ENCODE measurements around the gene CERS1. TPM values are rescaled to one million over a fixed set of nuclear protein-coding genes. Genes with fewer than 3 reads are reported as not detected.

Gene CERS1
- total and polyA plus RNA-seq, 4 donors, result 0.28 TPM; not detected in 3

DNA sequence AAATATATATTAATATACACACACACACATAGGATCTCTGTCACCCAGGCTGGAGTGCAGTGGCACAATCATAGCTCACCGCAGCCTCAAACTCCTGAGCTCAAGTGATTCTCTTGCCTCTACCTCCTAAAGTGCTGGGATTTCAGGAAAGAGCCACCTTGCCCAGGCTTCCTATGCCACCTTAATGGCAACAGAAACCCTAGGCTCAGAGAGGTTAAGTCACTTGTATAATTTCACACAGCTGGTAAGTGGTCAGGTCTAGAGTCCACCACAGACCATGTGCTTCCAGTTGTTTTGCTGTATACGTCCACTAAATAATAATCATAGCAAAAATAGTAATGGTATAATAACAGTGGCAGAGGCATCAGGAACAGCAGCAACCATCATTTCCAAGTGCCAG, 65.5 kb downstream of the CERS1 start:
- TF ChIP-seq EGR1 (IDR thresholded peaks at IDR 0.05; ENCODE audit: low read depth in 2 of 2) (no peak), JUND (IDR thresholded peaks at IDR 0.05) (no peak), GABPA (IDR thresholded peaks at IDR 0.05 in 1 of 2, conservative IDR thresholded peaks at IDR 0.05 in 1 of 2) (no peak), FOXA1 (IDR thresholded peaks at IDR 0.05) (no peak), TAF1 (conservative IDR thresholded peaks at IDR 0.05) (no peak), NR2F2 (IDR thresholded peaks at IDR 0.05) (no peak), YY1 (IDR thresholded peaks at IDR 0.05) (no peak), RXRA (IDR thresholded peaks at IDR 0.05) (no peak), MAX (IDR thresholded peaks at IDR 0.05) (no peak), HNF4G (IDR thresholded peaks at IDR 0.05) (no peak), FOXA2 (IDR thresholded peaks at IDR 0.05) (no peak), CTCF (IDR thresholded peaks at IDR 0.05; ENCODE audit: low read depth, low read length, missing input control) (no peak), REST (IDR thresholded peaks at IDR 0.05) (no peak), RAD21 (IDR thresholded peaks at IDR 0.05) (no peak), HNF4A (conservative IDR thresholded peaks at IDR 0.05) (no peak)
- TF ChIP-seq, protein P1, sequence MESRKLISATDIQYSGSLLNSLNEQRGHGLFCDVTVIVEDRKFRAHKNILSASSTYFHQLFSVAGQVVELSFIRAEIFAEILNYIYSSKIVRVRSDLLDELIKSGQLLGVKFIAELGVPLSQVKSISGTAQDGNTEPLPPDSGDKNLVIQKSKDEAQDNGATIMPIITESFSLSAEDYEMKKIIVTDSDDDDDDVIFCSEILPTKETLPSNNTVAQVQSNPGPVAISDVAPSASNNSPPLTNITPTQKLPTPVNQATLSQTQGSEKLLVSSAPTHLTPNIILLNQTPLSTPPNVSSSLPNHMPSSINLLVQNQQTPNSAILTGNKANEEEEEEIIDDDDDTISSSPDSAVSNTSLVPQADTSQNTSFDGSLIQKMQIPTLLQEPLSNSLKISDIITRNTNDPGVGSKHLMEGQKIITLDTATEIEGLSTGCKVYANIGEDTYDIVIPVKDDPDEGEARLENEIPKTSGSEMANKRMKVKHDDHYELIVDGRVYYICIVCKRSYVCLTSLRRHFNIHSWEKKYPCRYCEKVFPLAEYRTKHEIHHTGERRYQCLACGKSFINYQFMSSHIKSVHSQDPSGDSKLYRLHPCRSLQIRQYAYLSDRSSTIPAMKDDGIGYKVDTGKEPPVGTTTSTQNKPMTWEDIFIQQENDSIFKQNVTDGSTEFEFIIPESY (IDR thresholded peaks at IDR 0.05), result no peak
- TF ChIP-seq, protein P2, sequence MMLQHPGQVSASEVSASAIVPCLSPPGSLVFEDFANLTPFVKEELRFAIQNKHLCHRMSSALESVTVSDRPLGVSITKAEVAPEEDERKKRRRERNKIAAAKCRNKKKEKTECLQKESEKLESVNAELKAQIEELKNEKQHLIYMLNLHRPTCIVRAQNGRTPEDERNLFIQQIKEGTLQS (IDR thresholded peaks at IDR 0.05), result no peak
- H3K27me3 ChIP-seq (ENCODE audit: control insufficient read depth in 4 of 4, insufficient read depth in 4 of 4, low read length in 3 of 4), result no peaks in the 10 kb centered on the region
- no peaks in the 10 kb centered on the region for H3K36me3 ChIP-seq (ENCODE audit: control insufficient read depth in 4 of 4, insufficient read depth in 3 of 4, low read depth in 1 of 4, low read length in 3 of 4)
- H3K4me3 ChIP-seq (ENCODE audit: low read depth in 1 of 3, low read length in 3 of 3), result no peak overlapping the region
- no peaks in the 10 kb centered on the region for H3K9me3 ChIP-seq (ENCODE audit: control insufficient read depth in 4 of 4, low read length in 3 of 4)
- H3K27ac ChIP-seq (ENCODE audit: low read depth in 1 of 2, low read length in 2 of 2), result no peak overlapping the region
- DNase-seq (ENCODE audit: low spot score), result no peak
- peaks cover 12 to 32% (median 19%) of the 10 kb centered on the region in 4 donors for H3K4me1 ChIP-seq (ENCODE audit: control insufficient read depth in 4 of 4, insufficient read depth in 4 of 4, low read length in 3 of 4)
- H3K9ac ChIP-seq (ENCODE audit: low read depth in 1 of 2, low read length in 2 of 2), result no peak overlapping the region
- 90% methylated on average over 2 of the region's 2 CpGs for whole genome bisulfite sequencing

DNA sequence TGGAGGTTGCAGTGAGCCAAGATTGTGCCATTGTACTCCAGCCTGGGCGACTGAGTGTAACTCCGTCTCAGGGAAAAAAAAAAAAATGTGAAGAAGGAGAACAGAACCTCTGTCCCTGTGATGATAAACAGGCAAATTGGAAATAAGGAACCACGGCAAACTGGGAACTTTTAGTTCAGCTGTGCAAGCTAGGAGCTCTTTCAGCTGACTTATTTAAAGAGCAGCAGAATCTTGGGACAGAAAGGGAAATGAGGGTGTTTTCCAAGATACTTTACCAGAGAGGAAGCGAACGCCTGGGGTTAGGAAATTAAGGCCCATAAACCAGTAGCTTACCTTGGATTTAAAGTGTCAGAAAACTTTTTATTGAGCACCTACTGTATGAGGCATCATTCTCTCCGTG, 67.2 kb downstream of the CERS1 start:
- peaks cover 3 to 16% (median 7%) of the 10 kb centered on the region in 4 donors for H3K4me1 ChIP-seq (ENCODE audit: control insufficient read depth in 4 of 4, insufficient read depth in 4 of 4, low read length in 3 of 4)
- H3K9ac ChIP-seq (ENCODE audit: low read depth in 1 of 2, low read length in 2 of 2), result no peak overlapping the region
- no peak overlapping the region for H3K4me3 ChIP-seq (ENCODE audit: low read depth in 1 of 3, low read length in 3 of 3)
- no peak overlapping the region for H3K27ac ChIP-seq (ENCODE audit: low read depth in 1 of 2, low read length in 2 of 2)
- no peaks in the 10 kb centered on the region for H3K36me3 ChIP-seq (ENCODE audit: control insufficient read depth in 4 of 4, insufficient read depth in 3 of 4, low read depth in 1 of 4, low read length in 3 of 4)
- H3K27me3 ChIP-seq (ENCODE audit: control insufficient read depth in 4 of 4, insufficient read depth in 4 of 4, low read length in 3 of 4), result no peaks in the 10 kb centered on the region
- WGBS, result 65% methylated on average over 6 of the region's 6 CpGs
- DNase-seq (ENCODE audit: low spot score), result no peak
- no peaks in the 10 kb centered on the region for H3K9me3 ChIP-seq (ENCODE audit: control insufficient read depth in 4 of 4, low read length in 3 of 4)
- TF ChIP-seq YY1 (IDR thresholded peaks at IDR 0.05) (no peak), NR2F2 (IDR thresholded peaks at IDR 0.05) (no peak), CTCF (IDR thresholded peaks at IDR 0.05; ENCODE audit: low read depth, low read length, missing input control) (no peak), RAD21 (IDR thresholded peaks at IDR 0.05) (no peak), GABPA (IDR thresholded peaks at IDR 0.05 in 1 of 2, conservative IDR thresholded peaks at IDR 0.05 in 1 of 2) (no peak), RXRA (IDR thresholded peaks at IDR 0.05) (no peak), SP1 (IDR thresholded peaks at IDR 0.05) (no peak), JUND (IDR thresholded peaks at IDR 0.05) (no peak), HNF4G (IDR thresholded peaks at IDR 0.05) (no peak), FOXA1 (IDR thresholded peaks at IDR 0.05) (no peak), TAF1 (conservative IDR thresholded peaks at IDR 0.05) (no peak), HNF4A (conservative IDR thresholded peaks at IDR 0.05) (no peak), MAX (IDR thresholded peaks at IDR 0.05) (no peak)
- TF ChIP-seq, protein P2 (IDR thresholded peaks at IDR 0.05), result no peak
